ENCODE measurements around the gene DDX46.
"Not testable (repeated sequence)": the region's sequence is repeated elsewhere in the genome, so short reads cannot be mapped to it uniquely, and the experiment has no call there.

The DDX46 gene

DNA sequence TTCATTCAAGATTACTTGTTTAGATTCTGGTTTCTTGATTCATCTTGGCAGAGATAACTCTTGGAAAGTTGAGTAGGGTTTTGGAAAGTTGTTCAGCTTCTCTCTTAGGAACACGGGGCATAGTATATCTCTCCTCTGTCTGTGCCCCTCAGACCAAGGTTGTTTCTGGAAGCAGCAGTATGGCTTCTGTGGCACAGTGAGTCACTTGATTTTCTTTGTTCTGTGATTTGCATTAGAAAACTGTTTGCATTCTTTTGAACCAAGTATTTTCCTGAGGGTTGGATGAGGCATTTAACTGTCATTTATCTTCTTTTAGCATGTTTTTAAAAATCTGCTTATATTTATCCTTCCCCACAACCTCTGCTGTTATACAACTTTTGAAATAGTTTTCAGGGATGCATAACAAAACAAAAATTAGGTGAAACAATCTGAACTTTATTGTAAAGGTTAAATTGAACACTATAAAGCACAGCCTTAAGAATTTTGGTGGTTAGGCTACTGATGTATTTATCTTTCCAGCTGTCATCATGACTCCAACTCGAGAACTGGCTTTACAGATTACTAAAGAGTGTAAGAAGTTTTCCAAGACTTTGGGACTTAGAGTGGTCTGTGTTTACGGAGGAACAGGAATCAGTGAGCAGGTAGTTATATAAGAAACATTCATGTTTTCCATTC, 26.5 kb downstream of the DDX46 start:
- DNase-seq = no peak

DNA sequence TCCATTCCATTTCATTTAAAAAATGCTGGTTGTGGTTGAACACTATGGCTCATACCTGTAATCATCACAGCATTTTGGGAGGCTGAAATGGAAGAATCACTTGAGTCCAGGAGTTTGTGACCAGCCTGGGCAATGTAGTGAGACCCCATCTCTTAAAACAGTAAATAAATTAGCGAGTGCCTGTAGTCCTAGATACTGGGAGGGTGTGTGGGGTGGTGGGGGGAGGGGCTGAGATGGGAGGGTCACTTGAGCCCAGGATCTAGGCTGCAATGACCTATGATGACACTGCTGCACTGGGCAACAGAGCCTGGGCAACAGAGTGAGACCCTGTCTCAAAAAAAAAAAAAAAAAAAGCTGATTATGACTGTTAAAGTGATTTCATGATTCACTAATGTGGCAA, 29.1 kb downstream of the DDX46 start:
- no peak for DNase-seq

DNA sequence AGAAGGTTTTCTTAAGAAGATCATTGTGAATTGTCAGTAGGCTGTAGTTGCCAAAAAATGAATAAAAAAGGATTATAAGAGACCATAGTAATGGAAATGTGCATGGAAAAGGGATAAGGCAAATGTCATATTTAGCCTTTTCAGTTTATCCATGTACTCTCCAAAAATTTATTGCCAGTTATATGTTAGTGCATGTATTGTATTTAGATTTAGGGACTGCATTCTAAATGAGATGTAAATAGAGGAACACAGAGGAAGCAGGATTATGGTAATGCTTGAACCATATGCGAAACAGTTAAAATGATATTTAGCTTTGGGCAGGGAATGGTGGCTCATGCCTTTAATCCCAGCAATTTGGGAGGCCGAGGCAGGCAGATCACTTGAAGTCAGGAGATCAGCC, 33.0 kb downstream of the DDX46 start:
- no peak for DNase-seq

DNA sequence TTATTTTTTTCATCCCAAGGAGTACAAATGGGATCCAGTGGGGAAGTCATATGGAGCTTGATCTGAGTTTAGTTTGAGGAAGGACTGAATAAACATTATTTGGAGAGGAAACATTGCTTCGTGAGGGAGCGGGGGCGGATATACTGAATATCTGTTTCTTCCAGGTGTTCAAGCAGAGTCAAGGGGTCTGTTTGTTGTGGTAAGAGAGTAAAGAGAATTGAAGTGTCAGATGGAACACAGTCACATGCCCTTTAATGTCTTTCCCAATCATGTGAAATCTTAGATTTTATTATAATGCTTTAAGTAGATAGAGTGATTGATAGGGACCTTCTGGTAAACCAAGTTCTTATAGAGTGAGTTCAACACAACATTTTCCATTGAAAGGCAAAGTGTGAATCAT, 33.7 kb downstream of the DDX46 start:
- no peak for DNase-seq

DNA sequence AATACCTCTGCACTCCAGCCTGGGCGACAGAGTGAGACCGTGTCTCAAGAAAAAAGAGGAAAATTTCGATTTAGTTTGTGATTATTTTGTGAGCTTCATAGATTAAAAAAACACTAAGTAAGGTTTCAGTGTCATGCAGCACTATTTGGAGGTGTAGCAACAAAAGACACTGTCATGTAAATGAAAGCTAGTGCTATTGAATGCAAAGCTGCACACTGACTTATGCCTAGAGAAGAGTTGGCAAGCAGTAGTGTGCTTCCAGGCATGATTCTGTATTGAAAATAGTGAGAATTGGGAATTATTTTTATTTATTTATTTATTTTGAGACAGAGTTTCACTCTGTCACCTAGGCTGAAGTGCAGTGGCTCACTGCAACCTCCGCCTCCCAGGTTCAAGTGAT, 34.5 kb downstream of the DDX46 start:
- no peak for DNase-seq

DNA sequence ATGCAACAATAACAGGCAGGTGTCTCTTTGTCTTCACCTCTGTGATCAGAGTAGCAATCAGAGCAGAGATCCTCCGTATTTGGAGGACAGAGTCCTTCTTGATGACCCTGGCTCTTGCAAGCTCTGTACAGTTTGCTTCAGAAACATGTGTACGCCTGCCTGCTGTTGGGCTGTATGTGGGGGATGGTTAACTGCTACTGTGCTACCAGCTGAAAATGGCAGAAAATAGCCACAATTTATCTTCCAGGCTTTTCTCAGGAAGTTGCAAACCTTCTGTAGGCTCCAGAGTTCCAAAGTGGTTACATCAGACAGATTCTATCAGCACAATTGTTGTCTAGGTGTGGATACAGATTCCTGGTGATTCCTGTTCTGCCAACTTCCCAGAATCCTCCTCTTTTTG, 35.5 kb downstream of the DDX46 start:
- no peak for DNase-seq

DNA sequence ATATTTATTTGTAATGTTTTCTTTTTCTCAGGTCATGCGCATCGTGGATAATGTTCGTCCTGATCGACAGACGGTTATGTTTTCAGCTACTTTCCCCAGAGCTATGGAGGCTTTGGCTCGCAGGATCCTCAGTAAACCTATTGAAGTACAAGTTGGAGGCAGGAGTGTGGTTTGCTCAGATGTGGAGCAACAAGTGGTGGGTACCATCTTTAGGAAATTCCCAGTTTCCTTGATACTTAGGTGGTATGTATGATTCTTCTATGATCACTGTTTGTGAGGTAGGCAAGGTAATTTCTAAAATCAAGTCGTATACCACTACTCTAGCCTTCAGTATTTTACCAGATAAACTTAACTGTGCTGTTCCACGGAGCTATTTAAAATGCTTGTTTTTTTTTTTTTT, 36.2 kb downstream of the DDX46 start:
- no peak for DNase-seq

DNA sequence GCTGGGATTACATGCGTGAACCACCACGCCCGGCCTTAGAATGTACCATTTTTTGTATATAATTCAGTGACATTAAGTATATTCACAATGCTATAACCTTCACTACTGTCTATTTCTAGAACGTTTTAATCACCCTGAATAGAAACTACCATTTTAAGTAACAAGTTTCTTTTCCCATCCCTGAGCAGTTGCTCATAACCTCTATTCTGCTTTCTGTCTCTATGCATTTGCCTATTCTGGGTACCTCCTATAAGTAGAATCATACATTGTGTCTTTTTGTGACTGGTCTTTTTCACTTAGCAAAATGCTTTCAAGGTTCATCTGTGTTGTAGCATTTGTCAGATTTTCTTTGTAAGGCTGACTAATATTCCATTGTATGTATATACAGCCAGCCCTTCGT, 39.9 kb downstream of the DDX46 start:
- no peak for DNase-seq

DNA sequence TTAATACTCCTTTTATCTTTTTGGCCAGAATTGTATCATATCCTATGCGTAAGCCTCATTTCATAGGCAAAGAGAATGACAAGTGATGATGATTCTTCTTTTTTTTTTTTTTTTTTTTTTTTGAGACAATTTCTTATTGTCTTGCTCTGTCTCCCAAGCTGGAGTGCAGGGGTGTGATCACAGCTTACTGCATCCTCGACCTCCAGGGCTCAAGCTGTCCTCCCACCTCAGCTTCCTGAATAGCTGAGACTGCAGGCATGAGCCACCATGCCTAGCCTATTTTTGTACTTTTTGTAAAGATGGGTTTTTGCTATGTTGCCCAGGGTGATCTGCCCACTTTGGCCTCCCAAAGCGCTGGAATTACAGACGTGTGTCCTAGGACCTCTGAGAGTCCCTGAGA, 45.2 kb downstream of the DDX46 start:
- DNase-seq = no peak

DNA sequence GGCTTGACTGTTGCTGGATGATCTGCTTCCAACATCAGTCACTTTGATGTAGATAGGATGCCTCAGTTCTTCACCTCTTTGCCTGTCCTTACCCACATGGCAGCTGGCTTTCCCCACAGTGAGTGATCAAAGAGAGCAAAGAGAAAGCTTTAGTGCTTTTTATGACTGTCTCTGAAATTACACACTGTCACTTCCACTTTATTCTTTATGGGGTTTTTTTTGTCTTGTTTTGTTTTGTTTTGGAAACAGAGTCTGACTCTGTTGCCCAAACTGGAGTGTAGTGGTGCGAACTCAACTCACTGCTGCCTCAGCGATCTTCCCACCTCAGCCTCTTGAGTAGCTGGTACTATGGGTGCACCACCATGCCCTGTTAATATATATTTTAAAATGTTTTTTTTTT, 54.8 kb downstream of the DDX46 start:
- DNase-seq = no peak

DNA sequence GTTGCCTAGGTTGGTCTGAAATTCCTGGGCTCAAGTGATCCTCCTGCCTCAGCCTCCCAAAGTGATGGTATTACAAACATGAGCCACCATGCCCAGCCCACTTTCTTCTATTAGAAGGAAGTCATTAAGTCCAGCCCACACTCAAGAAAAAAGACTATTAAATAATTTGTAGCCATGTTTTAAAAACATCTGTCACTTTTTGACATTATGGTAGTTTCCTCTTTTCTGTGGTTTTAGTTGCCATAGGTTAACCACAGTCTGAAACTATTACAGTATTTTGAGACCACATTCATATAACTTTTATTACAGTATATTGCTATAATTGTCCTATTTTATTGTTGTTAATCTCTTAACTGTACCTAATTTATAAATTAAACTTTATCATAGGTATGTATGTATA, 55.2 kb downstream of the DDX46 start:
- no peak for DNase-seq

DNA sequence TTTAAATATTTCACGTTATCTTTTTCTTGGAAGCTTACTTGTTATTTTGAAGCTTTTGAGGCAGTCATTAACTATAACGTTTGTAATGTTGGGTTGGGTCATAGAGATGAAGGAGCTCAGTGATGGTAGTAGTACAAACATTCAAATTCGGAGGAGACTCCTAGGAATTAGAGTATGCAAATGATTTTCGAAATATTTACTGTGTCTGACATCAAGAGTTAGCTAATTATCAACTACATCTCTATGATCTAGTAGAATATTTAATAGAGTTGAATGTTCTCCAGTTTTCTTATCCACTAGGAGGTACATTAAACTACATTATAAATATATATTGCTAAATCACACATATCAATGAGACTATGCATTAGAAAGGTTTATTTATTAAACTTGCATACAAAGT, 58.4 kb downstream of the DDX46 start:
- no peak for DNase-seq

DNA sequence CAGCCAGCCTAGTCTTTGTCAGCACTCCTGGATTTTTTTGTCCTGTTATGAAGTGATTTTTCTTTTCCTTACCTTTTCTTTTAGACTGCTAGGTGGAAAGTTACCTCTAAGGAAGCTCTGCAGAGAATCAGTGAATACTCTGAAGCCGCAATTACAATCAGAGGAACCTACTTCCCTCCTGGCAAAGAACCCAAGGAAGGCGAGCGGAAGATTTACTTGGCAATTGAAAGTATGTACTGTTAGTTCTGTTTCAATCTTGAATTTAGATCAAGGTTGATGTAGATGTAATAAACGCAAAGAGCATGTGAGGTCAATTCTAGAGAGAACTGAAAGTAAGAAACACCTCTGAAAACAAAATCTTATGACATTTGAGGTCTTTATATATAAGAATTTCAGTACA, 60.2 kb downstream of the DDX46 start:
- DNase-seq = no peak

DNA sequence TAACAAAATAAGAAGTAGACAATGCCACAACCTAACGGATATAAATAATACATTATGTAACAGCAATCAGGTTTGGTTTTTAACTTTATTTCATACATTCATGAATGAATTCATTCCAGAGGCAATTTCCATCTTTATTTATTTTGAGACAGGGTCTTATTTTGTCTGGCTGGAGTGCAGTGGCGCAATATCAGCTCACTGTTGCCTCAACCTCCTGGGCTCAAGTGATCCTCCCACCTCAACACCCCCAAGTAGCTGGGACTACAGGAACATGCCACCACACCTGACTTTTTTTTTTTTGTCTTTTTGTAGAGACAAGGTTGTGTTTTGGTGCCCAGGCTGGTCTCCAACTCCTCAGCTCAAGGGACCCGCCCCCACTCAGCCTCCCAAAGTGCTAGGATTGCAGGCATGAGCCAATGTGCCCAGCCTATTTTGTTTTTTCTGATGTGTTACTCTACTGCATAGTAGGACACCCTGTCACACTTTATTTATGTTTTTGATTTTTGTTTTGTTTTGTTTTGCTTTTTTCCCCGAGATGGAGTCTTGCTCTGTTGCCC, 60.9 kb downstream of the DDX46 start:
- no peak for DNase-seq

DNA sequence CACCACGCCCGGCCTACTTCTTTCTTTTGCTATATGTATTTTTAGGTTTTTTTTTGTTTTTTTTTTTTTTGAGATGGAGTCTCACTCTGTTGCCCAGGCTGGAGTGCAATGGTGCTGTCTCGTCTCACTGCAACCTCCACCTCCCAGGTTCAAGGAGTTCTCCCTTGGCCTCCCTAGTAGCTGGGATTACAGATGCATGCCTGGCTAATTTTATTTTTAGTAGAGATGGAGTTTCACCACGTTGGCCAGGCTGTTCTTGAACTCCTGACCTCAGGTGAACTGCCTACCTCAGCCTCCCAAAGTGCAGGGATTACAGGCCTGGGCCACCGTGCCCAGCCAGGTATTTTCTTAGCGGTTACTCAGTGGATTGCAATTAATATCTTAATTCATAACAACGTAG, 63.3 kb downstream of the DDX46 start:
- DNase-seq = no peak

DNA sequence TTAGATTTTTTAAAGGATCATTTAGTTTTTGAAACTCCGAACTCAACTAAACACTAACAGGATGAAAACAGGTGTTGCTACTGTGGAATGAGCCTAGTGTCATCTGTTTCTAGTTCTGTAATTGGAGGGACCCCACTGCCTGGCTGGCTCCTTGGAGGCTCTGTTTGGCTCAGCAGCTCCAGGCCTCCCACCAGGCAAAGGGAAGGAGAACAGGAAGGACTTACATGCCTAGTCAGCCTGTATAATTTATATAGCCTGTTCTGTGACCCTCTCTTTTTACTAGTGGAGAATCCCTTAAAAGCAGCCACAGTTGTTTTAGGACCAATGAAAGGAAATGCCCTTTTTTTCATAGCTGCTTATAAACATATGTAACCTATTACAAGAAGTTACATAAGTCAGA, 66.1 kb downstream of the DDX46 start:
- no peak for DNase-seq

DNA sequence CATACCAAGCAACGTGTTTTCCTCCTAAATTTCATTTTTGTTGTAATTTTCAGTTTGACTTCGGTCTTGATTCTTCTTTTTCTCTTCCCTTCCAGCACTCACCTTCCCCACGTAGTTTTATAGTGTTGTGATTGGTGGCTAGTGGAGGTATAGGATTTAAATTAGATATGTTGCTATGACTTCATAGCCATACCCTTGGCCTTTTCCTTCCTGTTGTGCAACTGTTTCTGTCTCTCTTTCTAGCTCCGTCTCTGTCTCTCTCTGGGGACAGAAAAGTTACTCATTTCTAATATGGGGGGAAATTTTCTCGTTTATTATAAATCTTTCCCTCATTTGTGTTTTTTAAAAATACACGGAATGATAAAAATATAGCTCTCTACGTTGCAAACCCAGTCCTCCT, 66.6 kb downstream of the DDX46 start:
- no peak for DNase-seq

DNA sequence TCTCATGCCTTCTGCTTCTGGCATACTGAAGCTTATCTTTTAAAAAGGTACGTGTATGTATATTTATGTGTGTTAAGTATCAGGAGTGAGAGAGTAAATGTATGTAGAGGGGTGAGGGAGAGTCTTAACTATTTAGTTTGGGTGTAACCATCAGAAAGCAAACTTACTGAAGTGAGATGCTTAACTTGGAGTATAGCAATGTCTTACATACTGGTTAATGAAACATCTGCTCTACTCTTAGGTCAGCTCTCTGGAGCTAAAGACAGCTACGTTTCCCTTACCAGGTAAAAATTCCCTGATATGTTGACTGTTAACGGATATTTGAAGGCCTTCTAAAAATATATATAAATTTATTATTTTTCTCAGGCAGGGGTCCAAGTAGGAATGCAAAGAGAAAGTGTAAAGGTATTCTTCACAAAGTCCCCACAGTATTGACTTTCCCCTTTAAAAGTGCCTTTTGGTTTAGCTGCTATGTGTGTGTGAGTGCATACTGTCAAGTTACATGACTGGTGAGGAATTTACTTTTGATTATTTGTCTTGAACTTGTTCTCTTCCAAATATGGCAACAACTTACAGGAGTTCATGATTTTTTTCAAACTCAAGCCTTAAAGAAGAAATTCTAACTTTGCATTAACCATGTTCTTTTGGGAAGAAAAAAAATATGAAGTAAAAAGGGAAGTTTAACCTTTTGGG, 74.9 kb downstream of the DDX46 start:
- DNase-seq = no peak

DNA sequence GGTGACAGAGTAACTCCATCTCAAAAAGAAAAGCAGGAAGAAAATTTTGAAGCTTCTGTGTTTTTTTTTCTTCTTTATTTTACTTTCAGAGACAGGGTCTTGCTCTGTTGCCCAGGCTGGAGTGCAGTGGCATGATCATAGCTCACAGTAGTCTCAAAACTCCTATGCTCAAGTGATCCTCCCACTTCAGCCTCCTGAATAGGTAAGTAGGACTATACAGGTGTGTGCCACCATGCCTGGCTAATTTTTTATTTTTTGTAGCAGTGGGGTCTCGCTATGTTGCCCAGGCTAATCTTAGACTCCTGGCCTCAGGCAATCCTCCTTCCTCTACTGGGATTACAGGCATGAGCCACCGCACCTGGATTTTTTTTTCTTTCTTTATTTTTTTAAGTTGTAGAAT, 77.0 kb downstream of the DDX46 start:
- DNase-seq = no peak

DNA sequence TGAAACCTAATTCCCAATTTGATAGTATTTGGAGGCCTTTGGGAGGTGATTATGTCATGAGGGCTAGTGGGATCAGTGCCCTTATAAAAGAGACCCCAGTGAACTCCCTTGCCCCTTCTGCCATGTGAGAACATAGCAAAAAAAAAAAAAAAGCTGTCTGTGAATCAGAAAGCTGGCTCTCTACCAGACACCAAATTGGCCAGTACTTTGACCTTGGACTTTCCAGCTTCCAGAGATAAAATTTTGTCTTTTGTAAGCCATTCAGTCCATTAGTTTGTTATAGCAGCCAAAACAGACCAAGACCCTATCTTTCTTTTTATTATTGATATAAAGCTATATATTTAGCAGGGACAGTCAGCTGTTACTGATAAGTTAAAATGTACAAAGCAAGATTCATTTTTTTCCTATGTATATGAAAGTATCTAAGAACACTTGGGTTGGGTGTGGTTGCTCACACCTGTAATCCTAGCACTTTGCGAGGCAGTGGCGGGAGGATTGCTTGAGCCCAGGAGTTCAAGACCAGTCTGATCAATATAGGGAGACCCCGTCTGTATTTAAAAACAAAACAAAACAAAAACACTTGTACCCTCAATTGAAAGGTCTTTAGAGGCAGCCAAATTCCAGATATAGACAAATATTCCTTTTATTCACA, 79.1 kb downstream of the DDX46 start:
- DNase-seq = no peak

DNA sequence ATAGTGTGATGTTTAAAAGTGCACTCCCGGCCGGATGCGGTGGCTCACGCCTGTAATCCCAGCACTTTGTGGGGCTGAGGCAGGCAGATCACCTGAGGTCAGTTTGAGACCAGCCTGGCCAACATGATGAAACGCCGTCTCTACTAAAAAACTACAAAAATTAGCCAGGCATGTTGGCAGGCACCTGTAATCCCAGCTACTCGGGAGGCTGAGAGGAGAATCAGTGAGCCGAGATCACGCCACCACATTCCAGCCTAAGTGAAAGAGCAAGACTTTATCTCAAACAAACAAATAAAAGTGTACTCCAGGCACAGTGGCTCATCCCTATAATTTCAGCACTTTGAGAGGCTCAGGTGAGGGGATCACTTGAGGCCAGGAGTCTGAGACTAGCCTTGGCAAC, 79.8 kb downstream of the DDX46 start:
- not testable (repeated sequence) for DNase-seq

DNA sequence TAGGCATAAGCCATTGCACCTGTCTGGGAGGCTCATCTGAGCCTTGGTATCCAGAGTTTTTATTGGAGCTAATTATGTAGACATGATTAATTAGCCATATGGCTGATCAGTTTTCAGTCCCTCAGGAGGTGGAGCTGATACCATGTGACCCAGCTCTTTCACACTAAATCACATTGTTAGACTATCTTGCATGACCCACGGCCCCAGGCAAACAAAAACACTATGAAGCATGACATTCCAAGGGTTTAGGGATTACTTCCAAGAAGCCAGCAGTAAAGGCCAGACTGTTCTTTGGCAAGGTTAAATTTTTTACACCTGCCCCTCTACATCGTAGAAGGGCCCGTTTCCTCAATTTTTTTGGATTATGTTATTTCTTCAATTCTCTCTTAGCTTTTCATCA, 82.2 kb downstream of the DDX46 start:
- DNase-seq = no peak

DNA sequence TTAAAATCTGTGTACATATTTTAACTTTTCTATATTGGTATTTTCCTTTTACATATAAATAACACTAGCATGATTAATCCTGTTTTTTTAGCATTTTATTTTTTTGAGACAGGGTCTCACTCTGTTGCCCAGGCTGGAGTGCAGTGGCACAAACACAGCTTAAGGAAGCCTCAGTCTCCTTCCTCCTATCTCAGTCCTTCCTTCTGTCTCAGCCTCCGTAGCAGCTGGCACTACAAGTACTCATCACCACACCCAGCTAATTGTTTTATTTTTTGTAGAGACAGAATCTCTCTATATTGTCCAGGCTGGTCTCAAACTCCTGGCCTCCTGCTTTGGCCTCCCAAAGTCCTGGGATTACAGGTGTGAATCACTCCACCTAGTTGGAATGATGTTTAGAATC, 85.7 kb downstream of the DDX46 start:
- DNase-seq = no peak

Data from hypothalamus (tissue), 51 donors.